Stomach (tissue), 4 donors: ENCODE results near the gene RFT1.

Experiments
- CTCF ChIP-seq, 7 experiments: fragments of 450-650 bp in 4 of 7; fragments of 200-600 bp in 3 of 7; sonication (generic) in 3 of 7; IDR thresholded peaks; one replicate each; pipeline ENCODE4 v1.5.1; 2016 to 2019; ENCODE audit warnings: antibody characterized with exemption in 7 of 7, control low read depth in 2 of 7, mild to moderate bottlenecking in 1 of 7
- POLR2A ChIP-seq, 4 donors: fragments of 450-650 bp; IDR thresholded peaks; one replicate each; pipeline ENCODE4 v1.6.1; 2016; ENCODE audit warnings: antibody characterized with exemption in 4 of 4, control low read depth in 2 of 4, mild to moderate bottlenecking in 1 of 4, moderate library complexity in 1 of 4
- POLR2AphosphoS5 ChIP-seq, 3 donors: sonication (generic); formaldehyde crosslinking; IDR thresholded peaks; one replicate each; pipeline ENCODE4 v1.6.1; 2016; ENCODE audit warnings: antibody characterized with exemption in 3 of 3

- TF ChIP-seq CTCF (IDR thresholded peaks at IDR 0.05) (no peak), POLR2A (IDR thresholded peaks at IDR 0.05) (no peak), POLR2AphosphoS5 (IDR thresholded peaks at IDR 0.05) (no peak)
Measured at GRCh38 chr3:53129344-53129743, 891 bp downstream of the RFT1 start.
